ENCODE results near the gene KCNH3.
"Not testable (repeated sequence)": the region's sequence is repeated elsewhere in the genome, so short reads cannot be mapped to it uniquely, and the experiment has no call there.

The KCNH3 gene

DNA sequence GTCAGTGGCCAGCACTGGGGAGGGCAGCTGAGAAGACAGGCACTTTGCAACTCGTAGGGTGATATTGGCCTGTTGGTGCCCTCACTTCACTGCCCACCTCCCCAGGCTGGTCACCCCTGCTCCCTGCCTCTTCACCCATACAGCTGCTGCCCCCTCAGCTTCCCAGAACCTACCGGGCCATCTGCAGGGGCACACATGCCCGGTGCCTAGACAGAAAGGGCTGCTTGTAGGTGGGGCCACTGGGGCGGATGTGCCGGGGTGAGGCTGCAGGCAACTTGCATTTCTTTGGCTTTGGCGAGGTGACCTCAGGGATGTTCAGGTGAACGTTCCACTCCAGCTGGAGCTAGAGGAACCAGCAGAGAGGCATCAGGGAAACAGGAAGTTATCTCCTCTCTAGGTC, 49.5 kb downstream of the KCNH3 start:
- DNase-seq (ENCODE audit: low read depth), result no peak

DNA sequence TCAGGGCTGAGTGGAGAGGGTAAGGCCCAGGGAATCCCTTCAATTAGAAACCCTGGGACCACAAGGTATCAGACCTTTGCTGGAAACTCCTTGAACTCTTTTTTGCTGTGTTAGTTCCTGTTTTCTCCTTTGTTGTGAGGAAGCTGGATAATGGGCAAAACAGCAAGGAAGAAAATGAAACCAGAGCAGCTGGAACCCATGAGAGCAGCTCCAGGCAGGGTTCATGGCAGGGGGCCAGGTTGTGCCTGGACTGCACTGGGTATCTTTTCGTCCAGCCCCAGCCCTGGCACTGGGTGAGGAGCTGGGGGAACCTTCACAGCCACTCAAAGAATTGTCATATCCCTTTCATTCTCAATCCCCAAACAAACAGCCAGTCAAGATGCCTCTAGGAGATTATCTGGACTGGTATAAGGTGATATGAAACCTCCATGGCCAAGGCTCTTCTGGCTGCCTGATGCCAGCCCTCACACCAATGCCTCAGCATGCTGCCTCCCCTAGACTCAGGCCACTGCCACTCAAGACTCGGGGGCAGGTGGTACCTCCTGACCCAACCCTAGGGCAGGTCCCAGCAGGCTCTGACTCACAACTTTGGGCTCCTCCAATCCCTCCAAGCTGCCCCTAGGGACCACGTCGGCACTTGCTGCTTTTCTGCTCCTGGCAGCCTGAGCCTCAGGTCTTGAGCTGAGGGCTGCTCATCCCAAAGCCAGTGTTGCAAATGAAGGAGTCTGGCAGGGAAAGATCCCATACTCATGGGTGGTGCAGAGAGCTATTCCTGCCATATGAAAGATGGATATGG, 50.1 kb downstream of the KCNH3 start:
- no peak for DNase-seq (ENCODE audit: low read depth)

DNA sequence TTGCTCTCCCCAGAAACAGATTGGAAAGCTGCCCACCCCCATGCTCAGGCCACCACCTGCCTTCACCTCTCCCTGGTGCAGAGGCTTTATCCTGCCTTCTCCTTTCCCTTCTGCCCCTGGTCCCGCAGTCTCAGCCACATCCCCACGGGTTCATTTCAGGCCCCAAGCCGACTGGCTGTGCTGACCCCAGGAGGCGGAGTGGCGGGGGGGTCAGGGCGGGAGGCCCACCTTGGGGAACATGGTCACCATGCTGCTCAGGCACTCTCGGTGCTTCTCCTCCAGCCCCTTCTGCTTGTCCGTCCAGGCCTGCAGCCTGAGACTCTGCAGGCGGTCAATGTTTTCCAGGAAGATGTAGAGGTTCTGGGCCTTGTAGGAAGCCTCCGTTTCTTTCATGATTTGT, 59.7 kb downstream of the KCNH3 start:
- DNase-seq (ENCODE audit: low read depth), result no peak

DNA sequence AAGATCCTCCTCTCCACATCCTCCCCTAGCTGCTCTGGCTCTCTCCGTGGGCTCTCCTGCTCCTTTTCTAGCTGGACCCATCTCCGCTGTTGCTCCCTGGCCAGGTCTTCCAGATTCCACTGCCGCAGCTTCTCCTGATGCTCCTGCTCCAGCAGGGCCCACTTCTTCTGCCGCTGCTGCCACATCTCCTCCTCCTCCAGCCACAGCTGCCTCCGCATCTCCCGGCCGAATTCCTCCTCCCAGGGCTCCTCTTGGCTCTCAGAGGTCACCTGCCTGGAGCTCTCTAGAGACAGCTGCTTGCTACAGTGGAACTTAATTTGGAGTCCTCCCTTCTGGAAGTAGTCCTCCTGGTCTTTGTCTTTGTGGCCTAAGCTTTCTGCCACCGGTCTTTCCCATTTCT, 61.1 kb downstream of the KCNH3 start:
- no peak for DNase-seq (ENCODE audit: low read depth)

- no peak for DNase-seq (ENCODE audit: low read depth)
Observed at GRCh38 chr12:49603721-49604120, 64.9 kb downstream of the KCNH3 start.

- DNase-seq (ENCODE audit: low read depth), result no peak
Observed at GRCh38 chr12:49604856-49605255, 66.0 kb downstream of the KCNH3 start.

- DNase-seq (ENCODE audit: low read depth), result not testable (repeated sequence)
Observed at GRCh38 chr12:49605539-49605938, 66.7 kb downstream of the KCNH3 start, which contains the start of gene FAM186B. Gene FAM186B (minus strand): TSS chr12:49605639. CDS start chr12:49605477, 162 bp downstream.
